Fibroblast of pulmonary artery (primary cell): ENCODE results near the gene BCR.

Source experiments
- DNase-seq: peaks from one replicate; pipeline ENCODE4 v3.0.0-alpha.2; 2010; ENCODE audit warnings: low read depth
- H3K4me3 ChIP-seq: replicated peaks from 2 replicates; pipeline ENCODE4 v1.5.1; 2011; ENCODE audit warnings: low read depth, mild to moderate bottlenecking, control low read depth, low read length, moderate library complexity
- TF ChIP-seq, protein P1 (sequence below): IDR thresholded peaks from 2 replicates; pipeline ENCODE4 v1.5.1; 2011; ENCODE audit warnings: mild to moderate bottlenecking, control low read depth, low read length, inconsistent platforms; ENCODE audit errors: missing control alignments

Gene BCR

DNA sequence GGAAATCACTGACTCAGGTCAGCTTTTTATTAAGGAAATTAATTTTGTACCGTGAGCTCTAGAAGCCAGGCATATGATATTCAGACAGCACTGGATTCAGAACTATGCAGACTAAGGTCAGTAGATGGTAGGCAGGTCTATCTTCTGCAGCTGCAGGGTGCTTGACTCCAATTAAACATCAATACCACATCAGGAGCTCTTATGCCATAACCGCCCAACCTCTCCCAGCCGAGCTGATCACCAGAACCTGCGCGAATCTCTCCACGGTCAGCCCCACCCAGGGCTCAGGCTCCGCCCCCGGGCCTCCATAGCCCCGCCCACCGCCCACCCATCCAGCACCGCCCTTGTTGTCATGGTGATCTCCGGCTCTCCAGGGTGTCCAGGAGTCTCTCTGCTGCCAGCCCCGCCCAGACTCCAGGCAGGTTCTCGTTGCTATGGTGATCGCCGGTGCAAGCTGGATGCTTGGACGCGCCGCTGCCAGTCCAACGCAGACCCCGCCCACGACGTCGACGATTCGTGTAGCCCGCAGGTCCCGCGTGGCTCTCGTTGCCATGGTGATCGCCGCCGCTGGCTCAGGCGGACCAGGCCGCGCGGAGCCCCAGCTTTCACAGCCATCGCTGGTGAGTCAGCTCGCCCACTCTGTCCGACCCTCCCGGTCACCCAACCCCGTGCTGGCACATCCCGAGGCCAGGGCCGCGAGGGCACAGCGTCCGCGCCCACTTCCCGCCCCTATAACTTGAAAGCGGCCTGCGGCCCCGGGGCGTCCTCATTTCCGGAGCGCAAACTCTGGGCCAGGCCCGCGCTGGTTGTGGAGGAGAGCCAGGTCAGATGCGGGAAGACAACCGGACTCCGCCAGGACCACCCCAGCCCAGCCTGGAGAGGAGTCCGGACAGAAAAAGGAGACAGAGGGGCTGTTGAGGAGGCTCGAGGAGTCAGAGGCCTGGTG lies 35.1 kb upstream of the BCR start, which contains the start of gene RAB36:
TSS of gene RAB36 (plus strand) at position 546 of the 946 bp plus-strand sequence. CDS start 1,140 bp downstream, outside the sequence.
- DNase-seq, result peak; percentile 99
- TF ChIP-seq, protein P1, sequence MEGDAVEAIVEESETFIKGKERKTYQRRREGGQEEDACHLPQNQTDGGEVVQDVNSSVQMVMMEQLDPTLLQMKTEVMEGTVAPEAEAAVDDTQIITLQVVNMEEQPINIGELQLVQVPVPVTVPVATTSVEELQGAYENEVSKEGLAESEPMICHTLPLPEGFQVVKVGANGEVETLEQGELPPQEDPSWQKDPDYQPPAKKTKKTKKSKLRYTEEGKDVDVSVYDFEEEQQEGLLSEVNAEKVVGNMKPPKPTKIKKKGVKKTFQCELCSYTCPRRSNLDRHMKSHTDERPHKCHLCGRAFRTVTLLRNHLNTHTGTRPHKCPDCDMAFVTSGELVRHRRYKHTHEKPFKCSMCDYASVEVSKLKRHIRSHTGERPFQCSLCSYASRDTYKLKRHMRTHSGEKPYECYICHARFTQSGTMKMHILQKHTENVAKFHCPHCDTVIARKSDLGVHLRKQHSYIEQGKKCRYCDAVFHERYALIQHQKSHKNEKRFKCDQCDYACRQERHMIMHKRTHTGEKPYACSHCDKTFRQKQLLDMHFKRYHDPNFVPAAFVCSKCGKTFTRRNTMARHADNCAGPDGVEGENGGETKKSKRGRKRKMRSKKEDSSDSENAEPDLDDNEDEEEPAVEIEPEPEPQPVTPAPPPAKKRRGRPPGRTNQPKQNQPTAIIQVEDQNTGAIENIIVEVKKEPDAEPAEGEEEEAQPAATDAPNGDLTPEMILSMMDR, result no peak
- H3K4me3 ChIP-seq, result peak within 1 kb of the TSS; percentile 59

DNA sequence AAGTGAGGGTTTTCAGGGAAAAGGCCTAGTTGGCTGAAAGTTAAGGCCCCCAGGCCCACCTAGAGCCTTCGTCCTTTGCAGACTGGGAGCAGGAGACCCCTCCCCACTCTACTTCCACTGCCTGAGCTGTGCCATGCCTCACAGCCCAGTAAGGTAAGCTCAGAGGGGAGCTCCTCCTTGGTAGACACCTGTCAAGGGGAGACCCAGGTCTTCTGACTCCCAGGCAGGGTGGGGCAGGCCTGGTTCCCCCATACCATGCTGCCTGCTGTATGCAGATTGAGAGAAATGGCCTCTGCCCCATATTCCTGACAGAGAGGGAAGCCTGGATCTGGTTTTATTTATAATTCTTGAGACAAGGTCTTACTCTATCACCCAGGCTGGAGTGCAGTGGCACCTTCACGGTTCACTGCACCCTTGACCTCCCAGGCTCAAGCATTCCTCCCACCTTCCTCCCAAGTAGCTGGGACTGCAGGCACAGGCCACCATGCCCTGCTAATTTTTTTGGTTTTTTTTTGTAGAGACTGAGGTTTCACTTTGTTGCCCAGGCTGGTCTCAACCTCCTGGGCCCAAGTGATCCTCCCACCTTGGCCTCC lies 34.3 kb upstream of the BCR start:
- no peak for DNase-seq
- peak overlapping the region; percentile 59 for H3K4me3 ChIP-seq
- TF ChIP-seq, protein P1, result no peak

DNA sequence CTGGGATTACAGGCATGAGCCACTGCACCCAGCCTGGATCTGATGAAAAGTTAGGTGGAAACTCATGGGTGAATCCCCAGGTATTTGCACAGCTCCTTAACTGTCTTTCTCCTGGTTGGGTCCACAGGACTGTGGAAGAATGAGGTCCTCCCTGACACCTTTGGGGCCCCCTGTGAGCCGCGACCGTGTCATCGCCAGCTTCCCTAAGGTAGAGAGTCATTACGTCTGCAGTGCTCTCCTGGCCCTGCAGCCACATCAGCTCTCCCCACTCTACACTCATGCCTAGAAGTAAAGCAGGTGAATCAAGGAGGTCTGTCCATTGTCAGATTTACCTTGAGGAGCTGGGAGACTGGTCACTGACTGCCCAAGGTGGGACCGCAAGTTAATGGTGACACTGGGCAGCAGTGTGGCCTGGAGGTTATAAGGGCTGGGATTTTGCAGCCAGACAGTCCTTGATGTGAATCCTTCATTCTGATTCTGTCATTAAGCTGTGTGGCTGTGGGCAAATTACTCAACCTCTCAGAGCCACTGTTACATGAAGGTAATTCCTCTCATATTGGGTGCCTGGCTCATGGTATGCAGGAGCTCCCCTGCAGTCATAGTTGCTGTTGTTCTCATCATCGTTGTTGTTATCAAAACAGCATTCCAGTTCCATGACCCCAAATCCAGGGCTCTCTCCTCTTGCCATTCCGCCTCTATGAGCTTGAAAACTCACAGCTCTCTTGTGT lies 33.7 kb upstream of the BCR start:
- peak; percentile 10 for DNase-seq
- H3K4me3 ChIP-seq, result no peak overlapping the region
- TF ChIP-seq, protein P1, result no peak

DNA sequence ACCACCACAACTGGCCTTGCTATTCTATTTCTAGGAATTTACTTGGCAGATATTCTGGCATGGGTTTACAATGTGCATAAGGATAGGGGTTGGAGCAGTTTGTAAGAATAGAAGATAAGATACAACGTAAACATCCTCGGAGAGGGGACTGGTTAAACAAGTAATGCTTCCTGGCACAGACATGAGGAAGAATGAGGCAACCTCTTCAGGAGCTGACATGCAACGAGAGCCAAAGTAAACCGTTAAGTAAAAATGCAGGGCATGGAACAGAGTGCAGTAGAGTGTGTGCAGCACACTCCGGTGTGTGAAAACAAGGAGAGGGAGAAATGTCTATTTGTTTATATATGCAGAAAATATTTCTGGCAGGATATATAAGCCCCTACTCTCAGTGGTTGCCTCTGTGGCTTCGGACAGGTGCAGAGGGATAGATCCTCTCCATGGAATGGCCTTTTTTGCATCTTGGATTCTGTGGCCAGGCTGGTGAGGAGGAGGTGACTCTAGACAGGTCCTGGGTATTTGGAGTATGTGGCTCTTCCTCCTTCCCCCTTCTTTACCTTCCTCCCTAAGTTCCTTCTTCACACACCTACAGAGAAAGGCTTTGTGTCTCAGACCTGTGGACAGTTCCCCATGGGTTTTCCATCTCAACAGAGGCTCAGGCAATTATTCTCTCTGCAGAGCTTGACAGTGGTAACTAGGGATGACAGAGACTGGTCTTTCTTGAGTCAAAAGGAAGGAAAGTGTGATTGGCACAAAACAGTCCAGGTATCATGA lies 32.5 kb upstream of the BCR start:
- TF ChIP-seq, protein P1, result no peak
- H3K4me3 ChIP-seq, result no peak overlapping the region
- DNase-seq, result peak; percentile 93

DNA sequence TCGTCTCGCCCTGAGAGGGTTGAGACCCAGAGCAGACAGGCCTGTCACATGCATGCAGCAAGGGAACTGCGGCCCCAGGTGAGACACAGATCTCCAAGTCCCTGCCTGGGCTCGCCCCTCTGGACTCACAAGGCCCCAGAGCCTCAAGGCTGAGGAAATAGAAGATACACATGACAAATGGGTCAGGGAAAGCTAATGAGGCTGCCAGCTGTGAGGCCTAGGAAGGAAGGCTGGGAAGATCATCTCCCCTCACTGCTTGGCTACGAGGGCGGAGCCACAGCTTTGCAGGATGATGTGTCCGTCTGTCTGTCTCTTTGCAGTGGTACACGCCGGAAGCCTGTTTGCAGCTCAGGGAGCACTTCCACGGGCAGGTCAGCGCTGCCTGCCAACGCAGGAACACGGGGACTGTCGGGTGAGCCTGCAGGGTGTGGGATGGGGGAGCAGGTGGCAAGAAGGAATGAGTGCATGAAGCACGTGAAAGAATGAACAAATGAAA lies 30.5 kb upstream of the BCR start:
- H3K4me3 ChIP-seq, result no peak overlapping the region
- DNase-seq, result no peak
- TF ChIP-seq, protein P1, result no peak

DNA sequence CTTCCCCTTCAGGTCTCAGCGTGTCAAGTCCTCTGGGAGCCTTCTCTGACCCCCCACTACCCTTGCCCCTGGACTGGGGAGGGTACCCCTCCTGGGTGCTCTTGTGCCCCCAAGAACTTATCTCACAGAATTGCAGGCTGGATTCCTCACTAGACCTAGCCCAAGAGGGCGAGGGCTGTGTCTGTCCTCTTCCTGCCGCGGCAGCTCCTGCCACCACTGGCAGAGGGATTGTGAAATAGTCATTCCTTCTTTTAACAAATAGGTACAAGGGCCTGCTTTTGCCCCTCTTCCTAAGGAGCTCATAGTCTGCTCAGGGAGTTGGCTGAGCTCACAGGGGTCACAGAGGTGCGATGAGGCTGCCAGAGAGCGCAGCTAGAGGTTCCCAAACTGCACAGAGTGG lies 29.5 kb upstream of the BCR start:
- no peak for DNase-seq
- TF ChIP-seq, protein P1, result no peak
- no peak overlapping the region for H3K4me3 ChIP-seq
